Measurements from ENCODE around the gene CRKL.

CRKL gene

GRCh38 chr22:20957102-20957682 is 40.0 kb downstream of the CRKL start:
- TF ChIP-seq, protein P1, sequence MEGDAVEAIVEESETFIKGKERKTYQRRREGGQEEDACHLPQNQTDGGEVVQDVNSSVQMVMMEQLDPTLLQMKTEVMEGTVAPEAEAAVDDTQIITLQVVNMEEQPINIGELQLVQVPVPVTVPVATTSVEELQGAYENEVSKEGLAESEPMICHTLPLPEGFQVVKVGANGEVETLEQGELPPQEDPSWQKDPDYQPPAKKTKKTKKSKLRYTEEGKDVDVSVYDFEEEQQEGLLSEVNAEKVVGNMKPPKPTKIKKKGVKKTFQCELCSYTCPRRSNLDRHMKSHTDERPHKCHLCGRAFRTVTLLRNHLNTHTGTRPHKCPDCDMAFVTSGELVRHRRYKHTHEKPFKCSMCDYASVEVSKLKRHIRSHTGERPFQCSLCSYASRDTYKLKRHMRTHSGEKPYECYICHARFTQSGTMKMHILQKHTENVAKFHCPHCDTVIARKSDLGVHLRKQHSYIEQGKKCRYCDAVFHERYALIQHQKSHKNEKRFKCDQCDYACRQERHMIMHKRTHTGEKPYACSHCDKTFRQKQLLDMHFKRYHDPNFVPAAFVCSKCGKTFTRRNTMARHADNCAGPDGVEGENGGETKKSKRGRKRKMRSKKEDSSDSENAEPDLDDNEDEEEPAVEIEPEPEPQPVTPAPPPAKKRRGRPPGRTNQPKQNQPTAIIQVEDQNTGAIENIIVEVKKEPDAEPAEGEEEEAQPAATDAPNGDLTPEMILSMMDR (IDR thresholded peaks at IDR 0.05; ENCODE audit: extremely low read depth, missing control alignments) = no peak
- DNase-seq (ENCODE audit: low spot score) = peak; percentile 67

GRCh38 chr22:20957683-20958431 is 40.6 kb downstream of the CRKL start:
- TF ChIP-seq, protein P1 (IDR thresholded peaks at IDR 0.05; ENCODE audit: extremely low read depth, missing control alignments) = no peak
- DNase-seq (ENCODE audit: low spot score) = peak; percentile 81

GRCh38 chr22:20959578-20960461 is 42.6 kb downstream of the CRKL start:
- TF ChIP-seq, protein P1 (IDR thresholded peaks at IDR 0.05; ENCODE audit: extremely low read depth, missing control alignments) = no peak

GRCh38 chr22:20960609-20961008 is 43.4 kb downstream of the CRKL start:
- no peak for DNase-seq (ENCODE audit: low spot score)
- TF ChIP-seq, protein P1 (IDR thresholded peaks at IDR 0.05; ENCODE audit: extremely low read depth, missing control alignments) = no peak

More at GRCh38 chr22:20959578-20960461, 42.6 kb downstream of the CRKL start:
- DNase-seq (ENCODE audit: low spot score) = no peak

DNA sequence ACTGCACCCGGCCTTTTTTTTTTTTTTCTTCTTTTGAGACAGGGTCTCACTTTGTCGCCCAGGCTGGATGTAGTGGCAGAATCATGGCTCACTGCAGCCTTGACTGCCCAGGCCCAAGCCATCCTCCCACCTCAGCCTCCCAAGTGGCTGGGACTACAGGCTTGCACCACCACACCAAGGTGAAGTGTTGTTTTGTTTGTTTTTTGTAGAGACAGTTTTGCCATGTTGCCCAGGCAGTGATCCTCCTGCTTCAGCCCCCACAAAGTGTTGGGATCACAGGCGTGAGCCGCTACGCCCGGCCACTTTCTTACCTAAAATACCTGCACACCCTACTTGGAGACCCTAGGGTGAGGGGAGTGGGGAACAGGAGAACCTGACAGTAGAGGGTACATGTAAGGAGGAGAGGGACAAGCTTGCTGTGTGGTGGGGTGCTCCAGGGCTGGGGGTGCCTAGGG is 45.3 kb downstream of the CRKL start:
- no peak for DNase-seq (ENCODE audit: low spot score)
- TF ChIP-seq, protein P1 (IDR thresholded peaks at IDR 0.05; ENCODE audit: extremely low read depth, missing control alignments) = no peak

GRCh38 chr22:20963201-20964052 is 46.2 kb downstream of the CRKL start:
- no peak for DNase-seq (ENCODE audit: low spot score)

More at GRCh38 chr22:20963201-20964052, 46.2 kb downstream of the CRKL start:
- TF ChIP-seq, protein P1 (IDR thresholded peaks at IDR 0.05; ENCODE audit: extremely low read depth, missing control alignments) = no peak

All from GM20000 (cell line).